ENCODE results near the gene ZNF668.

Gene ZNF668

DNA sequence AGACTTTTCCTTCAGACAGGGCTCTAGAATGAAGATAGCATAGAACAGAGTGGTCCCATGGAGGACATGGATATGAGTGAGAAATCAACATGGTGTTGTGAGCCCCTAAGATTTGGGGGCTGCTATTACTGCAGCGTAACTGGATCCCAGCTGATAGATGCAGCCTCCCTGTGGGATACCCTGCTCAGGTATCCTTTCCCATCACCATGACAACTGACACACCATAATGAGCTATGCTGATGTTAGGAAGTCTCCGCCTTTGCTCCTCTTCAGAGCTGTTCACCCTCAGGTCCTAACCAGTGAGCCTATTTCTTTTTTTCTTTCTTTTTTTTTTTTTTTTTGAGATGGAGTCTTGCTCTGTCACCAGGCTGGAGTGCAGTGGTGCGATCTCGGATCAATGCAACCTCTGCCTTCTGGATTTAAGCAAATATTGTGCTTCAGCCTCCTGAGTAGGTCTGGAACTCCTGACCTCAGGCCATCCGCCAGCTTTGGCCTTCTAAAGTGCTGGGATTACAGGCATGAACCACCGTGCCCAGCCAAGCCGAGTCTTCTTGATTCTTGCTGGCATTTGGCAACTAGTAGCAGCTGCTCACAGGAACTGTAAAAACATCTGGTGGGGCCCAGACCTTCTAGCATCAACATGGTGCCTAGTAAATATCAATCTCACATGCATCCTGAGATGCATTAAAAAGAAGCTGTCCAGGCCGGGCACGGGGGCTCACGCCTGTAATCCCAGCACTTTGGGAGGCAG lies 23.6 kb downstream of the ZNF668 start:
- FAIRE-seq (no peak), DNase-seq (ENCODE audit: insufficient read length, low spot score) (no peak)
- TF ChIP-seq CTCF (IDR thresholded peaks at IDR 0.05; ENCODE audit: insufficient read depth, missing control alignments) = no peak

DNA sequence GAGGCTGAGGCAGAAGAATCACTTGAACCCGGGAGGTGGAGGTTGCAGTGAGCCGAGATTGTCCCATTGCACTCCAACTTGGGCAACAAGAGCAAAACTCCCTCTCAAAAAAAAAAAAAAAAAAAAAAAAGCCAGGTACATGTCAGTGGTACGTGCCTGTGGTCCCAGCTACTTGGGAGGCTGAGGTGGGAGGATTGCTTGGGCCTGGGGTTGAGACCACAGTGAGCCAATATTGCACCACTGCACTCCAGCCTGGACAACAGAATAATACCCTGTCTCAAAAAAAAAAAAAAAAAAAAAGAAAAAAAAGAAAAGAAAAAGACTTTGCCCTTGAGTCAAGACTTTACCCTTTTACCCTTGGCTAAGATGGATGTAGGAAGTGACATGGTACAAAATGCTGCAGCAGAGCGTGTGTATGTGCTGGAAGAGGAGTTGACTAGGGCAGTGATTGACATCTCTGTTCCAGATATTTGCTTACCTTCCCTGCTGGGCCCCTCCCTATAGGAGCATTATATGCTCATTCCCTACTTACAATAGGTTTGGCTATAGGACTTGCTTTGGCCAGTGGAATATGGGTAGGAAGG lies 30.1 kb downstream of the ZNF668 start:
- no peak for FAIRE-seq
- DNase-seq (ENCODE audit: insufficient read length, low spot score) = no peak
- no peak for TF ChIP-seq CTCF (IDR thresholded peaks at IDR 0.05; ENCODE audit: insufficient read depth, missing control alignments)

DNA sequence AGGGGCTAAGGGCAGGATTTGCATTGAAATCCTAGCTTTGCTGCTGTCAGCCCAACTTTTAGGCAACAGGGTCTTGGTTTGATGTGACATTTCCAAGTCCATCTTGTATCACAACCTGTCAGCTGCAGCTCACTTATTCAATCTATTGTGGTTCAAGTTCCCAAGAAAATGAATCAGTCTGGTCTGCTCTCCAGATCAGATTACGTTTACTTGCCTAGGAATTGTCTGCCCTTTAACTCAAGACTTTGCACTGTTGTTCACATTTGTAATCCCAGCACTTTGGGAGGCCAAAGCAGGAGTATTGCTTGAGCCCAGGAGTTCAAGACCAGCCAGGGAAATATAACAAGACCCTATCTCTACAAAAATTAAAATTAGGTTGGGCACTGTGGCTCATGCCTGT lies 30.7 kb downstream of the ZNF668 start:
- TF ChIP-seq CTCF (IDR thresholded peaks at IDR 0.05; ENCODE audit: insufficient read depth, missing control alignments) = no peak
- no peak for FAIRE-seq
- no peak for DNase-seq (ENCODE audit: insufficient read length, low spot score)

- no peak for TF ChIP-seq CTCF (IDR thresholded peaks at IDR 0.05; ENCODE audit: insufficient read depth, missing control alignments)
- FAIRE-seq (no peak), DNase-seq (ENCODE audit: insufficient read length, low spot score) (no peak)
Observed at GRCh38 chr16:31042866-31043265, 31.2 kb downstream of the ZNF668 start.

- DNase-seq (ENCODE audit: insufficient read length, low spot score) (no peak), FAIRE-seq (no peak)
- TF ChIP-seq CTCF (IDR thresholded peaks at IDR 0.05; ENCODE audit: insufficient read depth, missing control alignments) = no peak
Observed at GRCh38 chr16:31038993-31039392, 35.0 kb downstream of the ZNF668 start.

DNA sequence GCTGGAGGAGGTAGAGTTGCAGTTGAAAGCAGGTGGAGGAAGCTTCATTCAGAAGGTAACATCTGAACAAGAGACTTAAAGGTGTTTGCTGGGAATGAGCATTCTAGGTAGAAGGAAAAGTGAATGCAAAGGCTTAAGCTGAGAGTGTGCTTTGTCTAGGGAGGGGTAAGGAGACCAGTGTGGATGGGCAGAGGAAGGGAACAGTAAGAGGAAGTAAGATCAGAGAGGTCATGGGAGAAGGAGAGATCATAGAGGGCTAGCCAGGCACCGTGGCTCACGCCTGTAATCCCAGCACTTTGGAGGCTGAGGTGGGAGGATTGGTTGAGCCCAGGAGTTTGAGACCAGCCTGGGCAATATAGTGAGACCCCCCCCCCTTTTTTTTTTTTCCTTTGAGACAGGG lies 37.3 kb downstream of the ZNF668 start:
- DNase-seq (ENCODE audit: insufficient read length, low spot score) (no peak), FAIRE-seq (no peak)

More for the DNA sequence above, 37.3 kb downstream of the ZNF668 start:
- no peak for TF ChIP-seq CTCF (IDR thresholded peaks at IDR 0.05; ENCODE audit: insufficient read depth, missing control alignments)

Data from D721Med (cell line).